ENCODE measurements around the gene ARHGEF7.

- TF ChIP-seq CTCF (IDR thresholded peaks at IDR 0.05) (no peak), POLR2A (IDR thresholded peaks at IDR 0.05) (no peak)
Observed at GRCh38 chr13:111139452-111139851, 24.3 kb downstream of the ARHGEF7 start.

Data from lower leg skin (tissue), 3 donors.